GM18867 (cell line): ENCODE measurements around the gene SLC24A4.

ENCODE experiments used
- ATAC-seq: cut with Tn5 transposase; IDR thresholded peaks from one replicate; pipeline ENCODE4 v1.9.1; 2021; ENCODE audit warnings: mild to moderate bottlenecking, moderate library complexity; ENCODE audit not compliant: unreplicated experiment

SLC24A4 gene

DNA sequence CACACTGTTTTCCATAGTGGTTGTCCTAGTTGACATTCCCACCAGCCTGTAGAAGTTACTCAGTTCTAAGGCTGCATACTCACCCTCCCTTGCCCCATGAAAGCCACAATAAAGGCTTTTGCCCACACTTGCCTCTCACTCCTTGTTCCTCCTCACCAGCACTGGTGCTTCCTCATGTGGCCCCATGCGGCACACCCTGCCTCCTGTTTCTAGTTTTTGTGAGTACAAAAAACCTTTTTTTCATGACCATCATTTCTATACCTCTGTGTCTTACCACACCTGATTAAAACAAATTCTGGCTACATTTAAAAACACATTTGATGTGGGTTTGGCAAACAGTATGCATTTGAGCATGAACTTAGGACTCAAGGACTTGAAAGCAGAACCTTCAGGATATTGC is 149.9 kb downstream of the SLC24A4 start:
- ATAC-seq: no peak

DNA sequence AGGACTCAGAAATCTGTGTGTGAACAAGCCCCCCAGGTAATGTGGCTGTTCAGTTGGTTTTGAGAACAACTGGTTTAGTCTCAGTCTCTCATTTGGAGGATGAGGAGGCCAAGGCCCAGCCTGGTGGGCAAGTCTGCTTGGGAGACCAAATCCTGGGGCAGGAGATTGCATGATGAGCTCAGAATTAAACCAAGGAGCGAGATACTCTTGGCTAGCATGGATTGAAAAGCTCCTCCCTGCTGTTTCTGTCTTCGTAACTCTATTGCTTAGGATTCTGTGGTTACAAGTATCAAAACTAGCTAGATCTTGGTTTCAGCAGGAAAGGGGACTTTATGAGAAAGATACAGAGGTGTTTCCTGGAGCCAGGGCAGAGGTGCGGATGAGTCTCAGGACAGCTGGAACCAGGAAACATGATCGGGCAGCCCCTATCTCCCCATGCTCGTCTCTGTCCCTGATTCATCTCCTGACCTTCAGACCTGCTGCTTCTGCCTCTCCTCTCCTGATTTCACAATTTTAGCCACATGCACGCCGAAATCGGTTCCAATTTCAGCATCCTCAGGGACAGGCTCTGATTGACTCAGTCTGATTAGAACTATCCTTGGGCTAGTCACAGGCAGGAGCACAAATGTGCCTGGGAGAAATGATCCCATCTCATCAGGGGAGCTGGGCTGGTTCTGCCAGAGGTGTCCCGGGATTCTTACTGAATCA is 150.4 kb downstream of the SLC24A4 start:
- ATAC-seq: no peak

DNA sequence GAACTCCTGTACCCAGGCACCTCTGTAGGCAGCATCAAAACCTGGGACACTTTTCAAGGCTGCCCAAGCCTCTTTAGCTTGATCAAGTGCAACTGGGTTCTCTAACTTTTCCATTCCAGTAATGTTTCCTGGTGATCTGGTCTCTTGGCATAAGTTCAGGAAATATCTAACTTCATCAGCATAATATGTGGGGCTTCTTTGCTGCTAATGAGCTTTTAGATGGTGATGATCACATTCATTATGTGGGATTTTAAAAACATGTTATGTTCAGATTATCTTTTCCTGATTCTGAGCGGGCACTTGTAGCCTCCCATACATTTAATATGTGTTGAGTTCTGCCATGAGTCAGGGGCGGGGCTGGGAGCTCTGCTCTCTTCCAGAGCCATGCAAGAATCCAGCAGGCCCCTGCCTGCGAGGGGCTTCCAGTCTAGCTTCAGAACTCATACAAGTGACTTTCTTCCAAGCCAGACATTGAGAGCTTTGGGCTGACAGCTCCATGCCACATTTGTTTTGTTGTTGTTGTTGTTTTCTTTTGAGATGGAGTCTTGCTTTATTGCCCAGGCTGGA is 151.1 kb downstream of the SLC24A4 start:
- ATAC-seq: no peak

DNA sequence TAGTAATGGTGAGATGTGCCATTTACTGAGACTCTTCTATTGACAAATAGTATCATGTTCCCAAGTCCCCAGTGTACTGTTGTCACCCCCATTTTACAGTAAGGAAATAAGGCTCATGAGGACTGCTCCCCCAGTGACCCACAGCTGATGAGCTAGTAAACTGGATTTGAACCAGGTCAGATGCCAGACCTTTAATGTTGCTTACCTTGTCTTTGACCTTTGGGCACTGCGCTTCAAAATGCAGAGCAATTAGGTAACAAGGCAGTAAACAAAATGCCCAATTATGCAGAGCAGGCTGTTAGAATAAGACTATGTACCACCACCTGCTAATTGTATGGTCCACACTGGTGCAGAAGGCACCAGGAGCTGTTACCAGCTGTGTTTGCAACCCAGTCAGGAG is 152.1 kb downstream of the SLC24A4 start:
- no peak for ATAC-seq

DNA sequence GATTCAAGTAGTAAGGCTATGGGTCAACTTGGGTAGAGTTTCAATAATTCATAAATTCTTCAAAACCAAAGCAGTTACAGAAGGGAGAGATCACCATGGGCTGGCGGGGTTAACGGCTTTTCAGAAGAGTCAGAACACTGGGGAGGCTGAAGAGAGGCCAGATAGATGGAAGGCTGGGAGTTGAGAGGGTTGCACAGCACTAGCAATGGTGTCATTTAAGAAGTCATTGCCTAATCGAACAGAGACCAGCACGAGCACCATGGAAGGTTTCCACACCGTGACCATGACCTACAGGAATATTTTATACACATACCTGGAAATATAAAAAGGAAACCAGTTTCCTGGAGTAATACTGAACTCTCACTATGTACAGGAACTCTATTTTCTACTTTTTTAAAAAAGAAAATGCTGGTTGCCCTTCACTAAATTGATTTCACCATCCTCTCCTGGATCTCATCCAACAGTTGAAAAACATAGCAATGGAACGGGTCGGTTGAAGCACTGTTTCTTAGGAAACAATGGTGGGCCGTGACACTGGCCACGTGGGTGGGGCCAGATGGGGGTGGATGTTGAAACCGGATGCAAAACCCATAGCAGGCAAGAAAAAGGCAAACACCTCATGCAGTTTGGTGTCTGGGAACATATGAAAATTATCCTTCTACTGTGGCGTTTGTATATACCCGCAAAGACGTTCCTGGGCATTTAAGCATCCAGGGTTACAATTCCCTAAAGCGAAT is 152.7 kb downstream of the SLC24A4 start:
- no peak for ATAC-seq

DNA sequence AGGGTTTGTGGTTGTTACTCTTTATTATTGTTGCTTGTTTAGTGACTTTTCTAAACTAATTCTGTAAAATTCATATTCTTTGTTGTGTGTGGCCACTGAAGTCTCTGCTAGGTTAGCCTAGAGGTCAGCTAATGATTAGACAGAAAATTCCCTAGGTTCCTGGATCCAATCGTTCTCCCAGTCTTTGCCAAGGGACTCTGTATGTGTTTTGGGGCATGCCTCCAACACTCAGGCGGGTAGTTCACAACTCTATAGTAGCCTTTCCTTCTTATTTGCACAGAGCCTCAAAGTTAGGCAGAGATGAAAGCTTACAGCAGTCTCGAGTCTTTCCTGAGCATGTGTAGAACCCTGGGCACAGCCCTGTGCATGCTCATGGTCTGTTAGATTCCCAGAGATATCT is 157.9 kb downstream of the SLC24A4 start:
- no peak for ATAC-seq

DNA sequence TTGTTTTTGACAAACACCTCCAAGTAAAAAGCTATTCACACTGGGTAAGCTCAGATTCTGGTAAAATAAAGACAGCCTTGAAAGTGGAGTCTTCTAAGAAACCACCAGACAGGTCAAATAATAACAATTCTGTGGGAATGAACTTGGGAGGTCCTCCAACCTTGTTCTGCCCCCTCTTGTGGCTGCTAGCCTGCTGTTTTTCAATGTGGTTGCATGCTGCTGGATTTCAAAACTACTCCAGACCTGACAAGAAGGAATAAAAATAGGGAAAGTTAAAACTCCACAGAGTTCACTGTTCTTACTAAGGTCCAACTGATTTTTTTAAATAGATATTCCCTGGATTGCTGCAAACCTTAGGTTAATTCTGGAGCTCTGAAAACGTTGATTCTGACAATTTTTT is 158.4 kb downstream of the SLC24A4 start:
- ATAC-seq: no peak

DNA sequence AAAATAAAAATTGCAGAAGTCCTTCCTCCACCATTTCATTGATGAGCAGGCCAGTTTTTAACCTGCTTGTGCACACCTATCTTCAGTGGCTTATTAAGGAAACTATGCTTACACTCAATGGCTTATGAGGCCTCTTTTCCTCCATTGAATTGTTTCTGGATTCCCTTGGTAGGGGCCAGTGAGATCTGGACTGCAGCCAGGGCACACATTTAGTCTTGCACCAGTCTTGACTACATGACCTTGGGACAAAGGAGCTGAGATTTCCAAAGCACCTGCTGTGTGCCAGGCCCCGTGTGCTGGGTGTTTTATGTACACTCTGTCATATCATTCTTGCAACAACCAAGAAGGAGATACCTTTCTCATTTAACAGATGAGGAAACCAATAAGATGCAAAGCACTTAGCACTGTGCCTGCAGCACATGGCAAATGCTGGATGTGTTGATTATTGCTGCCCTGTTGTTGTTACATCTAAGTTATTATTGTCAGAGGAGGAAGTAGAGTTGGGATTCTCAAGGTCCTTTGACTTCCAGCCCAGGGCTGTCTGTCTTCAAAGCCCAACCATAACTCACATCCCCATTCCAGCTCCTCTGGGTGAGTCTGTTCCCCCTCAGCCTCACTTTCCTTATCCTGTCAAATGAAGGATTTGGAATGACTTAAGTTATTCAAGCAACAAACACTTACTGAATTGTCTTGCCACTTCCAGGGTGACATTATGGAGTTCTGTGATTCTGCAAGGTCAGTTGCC is 159.0 kb downstream of the SLC24A4 start:
- ATAC-seq: no peak

DNA sequence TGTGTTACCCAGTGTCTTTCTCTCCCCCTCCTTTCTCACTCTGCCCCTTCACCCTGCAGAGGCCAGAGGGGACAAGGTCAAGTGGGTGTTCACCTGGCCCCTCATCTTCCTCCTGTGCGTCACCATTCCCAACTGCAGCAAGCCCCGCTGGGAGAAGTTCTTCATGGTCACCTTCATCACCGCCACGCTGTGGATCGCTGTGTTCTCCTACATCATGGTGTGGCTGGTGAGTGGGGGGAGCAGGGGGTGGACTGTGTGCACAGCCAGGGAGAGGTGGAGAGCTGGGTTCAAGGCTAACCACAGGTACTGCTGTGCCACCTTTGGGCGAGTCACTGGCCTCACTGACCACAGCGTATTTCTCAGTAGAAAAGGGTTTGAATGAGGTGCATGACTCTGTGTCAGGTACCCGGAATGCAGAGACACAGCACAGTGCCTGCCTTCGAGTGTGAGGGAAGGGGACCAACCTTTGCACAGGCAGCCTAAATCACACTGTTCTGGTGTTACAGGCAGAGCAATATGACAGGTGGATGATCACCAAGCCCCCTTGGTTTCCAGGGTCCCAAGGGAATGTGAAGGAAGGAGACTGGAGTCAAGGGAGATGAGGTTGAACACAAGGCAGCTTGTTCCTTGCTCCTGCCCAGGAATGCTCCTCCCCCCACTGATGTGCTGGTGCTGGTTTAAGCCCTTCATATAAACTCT is 159.8 kb downstream of the SLC24A4 start:
- ATAC-seq: no peak

DNA sequence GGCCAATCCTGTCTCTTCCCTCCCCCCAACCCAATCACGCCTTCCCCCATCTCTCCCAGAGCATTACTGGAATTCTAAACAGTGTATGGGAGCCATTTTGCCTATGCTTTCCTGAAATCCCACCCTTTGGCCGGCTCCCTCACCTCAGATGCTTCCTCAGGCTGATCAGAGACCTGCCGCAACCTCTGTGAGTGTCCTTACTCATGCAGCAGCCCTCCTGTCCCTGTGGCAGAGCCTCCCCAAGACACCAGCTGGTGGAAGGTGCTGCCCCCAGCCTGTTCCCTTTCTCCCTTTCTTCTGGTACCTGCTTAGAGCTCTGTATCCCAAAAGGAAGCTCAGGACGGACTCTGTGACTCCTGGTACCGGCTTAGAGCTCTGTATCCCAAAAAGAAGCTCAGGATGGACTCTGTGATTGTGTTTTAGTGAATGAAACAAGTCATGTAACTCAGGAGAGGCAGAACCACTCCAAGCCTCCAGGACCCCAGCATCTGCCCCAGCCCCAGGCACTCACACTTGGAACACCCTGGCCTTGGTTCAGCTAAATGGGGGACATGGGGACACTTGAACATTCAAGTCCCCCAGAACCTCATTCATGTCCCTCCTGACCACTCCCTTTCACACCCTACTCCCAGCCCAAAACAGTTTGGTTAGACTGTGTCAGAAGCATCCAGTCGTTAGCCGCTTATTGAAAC is 161.3 kb downstream of the SLC24A4 start:
- no peak for ATAC-seq

DNA sequence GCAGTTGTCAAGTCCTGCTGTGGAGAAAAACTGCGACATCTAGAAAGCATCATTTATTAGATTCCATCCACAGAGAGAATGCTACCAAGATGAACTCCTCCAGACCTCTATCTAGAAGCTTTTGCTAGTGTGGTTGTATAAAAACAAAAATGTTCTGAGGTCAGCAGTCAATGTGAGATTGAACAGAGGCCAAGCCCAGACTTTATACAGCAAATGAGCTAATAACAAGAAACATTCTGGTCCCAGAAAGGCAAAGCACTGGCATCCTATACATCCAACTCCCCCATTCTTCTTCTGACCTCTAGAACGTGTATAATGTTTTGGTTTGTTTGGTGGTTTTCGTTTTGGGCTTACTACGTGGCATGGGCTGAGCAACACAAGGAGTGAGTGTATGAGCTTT is 163.9 kb downstream of the SLC24A4 start:
- no peak for ATAC-seq

DNA sequence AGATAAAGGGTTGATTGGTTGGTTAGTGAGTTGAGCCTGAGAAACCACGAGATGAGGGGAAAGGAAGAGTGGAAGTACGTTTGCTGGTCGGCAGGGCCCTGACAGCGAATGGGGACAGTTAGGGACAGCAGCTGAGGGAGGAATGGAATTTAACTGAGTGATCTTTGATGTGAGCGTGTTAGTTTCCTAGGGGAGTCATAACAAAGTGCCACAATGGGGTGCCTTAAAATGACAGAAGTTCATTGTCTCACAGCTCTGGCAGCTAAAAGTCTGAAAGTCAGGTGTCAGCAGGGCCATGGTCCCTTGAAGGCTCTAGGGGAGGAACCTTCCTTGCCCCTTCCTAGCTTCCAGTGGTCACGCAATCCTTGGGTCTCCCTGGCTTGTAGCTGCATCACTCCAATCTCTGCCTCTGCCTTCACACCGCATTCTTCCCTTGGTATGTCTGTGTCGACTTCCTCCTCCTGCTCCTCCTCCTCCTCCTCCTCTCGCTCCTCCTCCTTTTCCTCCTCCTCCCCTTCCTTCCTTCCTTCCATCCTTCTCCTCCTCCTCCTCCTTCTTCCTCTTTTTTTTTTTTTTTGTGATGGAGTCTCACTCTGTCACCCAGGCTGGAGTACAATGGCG is 164.7 kb downstream of the SLC24A4 start:
- ATAC-seq: no peak

DNA sequence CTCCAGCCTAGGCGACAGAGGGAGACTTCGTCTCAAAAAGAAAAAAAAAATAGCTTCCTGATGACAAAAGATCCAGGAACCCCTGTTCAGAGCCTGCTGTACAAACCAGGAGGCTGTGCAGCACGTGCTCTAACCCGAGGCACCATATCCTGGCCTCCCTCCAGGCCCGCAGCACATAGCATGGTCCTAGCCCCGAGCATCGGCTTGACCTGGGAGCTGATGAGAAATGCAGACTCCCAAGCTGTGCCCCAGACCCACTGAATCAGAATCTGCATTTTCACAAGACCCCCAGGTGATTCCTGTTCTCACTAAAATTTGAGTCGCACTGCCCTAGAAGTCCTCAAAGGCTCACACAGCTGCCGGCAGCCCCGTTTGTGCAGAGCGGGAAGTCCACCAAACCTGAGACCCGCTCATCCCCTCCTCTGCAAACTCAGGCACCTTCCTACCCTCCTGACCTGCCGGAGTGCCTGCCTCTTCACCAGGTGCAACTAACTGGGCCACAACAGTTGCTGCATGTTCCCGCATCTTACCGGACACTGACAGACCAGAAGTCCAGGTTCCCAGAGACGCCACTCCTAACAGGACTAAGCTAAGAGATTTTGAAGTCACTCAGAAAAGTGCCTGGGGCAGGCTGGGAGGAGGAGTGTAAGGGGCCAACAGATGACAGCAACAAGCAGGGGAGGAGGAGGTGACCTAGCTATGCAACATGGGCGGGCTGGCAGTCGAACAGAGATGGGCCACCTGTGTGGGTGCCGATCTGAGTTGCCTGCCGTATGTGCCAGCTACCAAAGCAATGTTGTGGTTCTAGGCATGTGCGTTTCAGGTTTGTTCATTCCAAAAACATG is 166.7 kb downstream of the SLC24A4 start:
- no peak for ATAC-seq

DNA sequence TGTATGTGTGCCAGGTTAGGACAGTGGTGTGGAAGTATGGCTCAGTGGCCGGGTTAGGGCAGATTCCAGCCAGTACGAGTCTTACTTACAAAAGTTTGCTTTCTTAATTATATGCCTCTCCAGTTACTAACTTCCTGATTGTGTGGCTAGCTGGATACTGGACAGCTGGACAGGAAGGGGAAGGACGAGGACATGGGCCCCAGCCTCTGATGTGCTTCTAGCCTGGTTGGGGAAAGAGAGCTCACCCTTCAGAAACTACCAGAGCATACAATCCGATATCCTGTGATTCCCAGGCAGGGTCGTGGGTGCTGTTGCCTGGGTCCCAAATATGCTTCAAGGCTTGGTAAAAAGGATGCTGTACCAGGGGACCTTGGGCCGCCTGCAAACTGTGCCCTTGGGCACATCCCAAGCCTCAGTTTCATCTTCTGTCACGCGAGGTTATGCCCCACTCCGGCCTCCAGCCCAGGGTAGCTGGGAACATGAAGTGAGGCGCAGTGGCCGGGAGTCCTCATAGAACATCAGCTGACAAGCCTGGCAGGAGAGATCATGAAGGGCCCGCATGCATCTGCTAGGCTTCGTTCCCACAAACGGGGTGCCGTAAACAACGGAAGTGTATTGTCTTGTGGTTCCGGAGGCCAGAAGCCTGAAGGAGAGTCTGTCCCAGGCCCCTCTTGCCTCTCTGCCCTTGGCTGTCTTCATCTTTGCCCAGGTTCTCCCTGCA is 167.4 kb downstream of the SLC24A4 start:
- no peak for ATAC-seq

DNA sequence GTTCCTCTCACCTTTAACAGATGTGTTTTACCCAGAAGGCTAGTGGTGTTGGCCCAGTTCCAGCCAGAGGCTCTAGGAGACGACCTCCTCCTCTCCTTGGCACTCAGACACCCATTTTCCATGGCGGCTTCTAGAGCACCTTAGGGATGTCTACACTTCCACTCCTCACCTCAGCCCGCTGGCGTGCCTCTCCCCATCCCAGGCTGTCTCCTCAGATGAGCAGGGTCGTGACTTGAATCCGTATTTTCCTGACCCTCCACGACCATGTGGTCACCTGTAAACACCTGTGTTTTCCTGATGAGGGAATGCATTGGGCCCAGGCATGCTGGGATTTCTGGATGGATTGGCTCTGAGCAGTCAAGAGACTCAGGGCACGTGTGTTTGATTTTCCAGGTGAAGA is 168.8 kb downstream of the SLC24A4 start:
- no peak for ATAC-seq

DNA sequence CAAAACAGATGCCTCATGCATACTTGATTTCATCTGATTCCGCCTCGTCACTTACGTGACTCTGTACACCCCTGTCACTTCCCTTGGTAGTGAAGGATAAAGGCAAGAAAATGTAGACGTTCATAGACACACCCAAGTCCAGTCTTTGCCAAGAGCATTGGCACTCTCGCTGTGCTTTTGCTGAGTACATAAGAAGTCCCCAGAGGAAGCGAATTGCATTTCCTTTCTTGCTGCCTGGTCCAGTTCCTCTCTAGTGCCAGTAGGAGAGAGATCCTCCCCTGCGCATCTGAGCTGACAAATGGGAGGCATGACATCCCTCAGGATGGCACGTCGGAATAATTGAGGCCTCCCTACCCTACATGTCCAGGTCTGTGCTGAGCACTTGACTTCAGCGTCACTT is 169.3 kb downstream of the SLC24A4 start:
- no peak for ATAC-seq

DNA sequence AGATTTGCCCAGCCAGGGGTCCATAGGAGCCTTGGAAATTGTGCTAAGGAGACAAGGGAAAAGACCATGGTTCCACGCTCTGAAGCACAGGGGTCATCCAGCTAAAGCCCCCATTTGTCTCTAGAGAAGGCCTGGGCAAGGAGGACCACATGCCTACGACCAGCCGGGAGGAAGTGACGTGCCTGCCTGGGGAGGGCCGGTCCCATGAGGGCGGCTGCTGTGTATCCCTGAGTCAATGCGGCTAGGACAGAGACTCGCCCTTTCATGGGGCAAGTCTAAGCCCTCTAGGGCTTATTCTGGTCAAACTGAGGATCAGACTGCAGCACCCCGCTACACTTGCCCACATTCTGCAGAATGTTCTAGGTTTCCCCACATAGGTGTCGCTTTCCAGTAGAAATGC is 170.1 kb downstream of the SLC24A4 start:
- ATAC-seq: no peak

DNA sequence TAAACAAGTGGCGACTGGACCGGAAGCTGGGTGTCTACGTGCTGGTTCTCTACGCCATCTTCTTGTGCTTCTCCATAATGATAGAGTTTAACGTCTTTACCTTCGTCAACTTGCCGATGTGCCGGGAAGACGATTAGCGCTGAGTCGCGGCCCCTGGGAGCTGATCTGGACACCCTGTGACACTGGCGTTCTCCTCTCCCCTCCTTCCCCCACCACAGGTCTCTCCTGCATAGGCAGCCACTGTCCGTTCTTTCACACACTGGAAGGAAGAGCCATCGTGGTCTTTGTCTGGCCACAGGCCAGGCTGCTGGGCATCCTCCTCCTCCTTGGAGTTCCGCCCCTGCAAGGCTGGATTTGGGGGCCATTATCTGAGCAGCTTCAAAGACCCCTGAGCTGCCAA is 170.5 kb downstream of the SLC24A4 start:
- ATAC-seq: no peak
